HCT116 (cell line): ENCODE measurements around the gene TOMM40.
"Not testable (repeated sequence)": the region's sequence is repeated elsewhere in the genome, so short reads cannot be mapped to it uniquely, and the experiment has no call there.

Source experiments
- EZH2 ChIP-seq: fragments of 200-600 bp; sonication (generic); IDR thresholded peaks from 2 replicates; pipeline ENCODE4 v1.6.1; 2017; ENCODE audit warnings: antibody characterized with exemption, mixed run types
- FOSL1 ChIP-seq: IDR thresholded peaks from 2 replicates; pipeline ENCODE4 v1.6.1; 2012; ENCODE audit warnings: low read depth
- TF ChIP-seq, protein P1 (sequence below), 3 experiments: fragments of 200-600 bp in 1 of 3; sonication (generic) in 1 of 3; IDR thresholded peaks in 2 of 3; conservative IDR thresholded peaks in 1 of 3; 2 replicates each; pipeline ENCODE4 v1.5.1; 2012 to 2017; ENCODE audit warnings: low read depth in 2 of 3, low read length in 2 of 3, antibody characterized with exemption in 1 of 3, borderline replicate concordance in 1 of 3, control low read depth in 1 of 3, mild to moderate bottlenecking in 1 of 3, mixed read lengths in 1 of 3, mixed run types in 1 of 3, moderate library complexity in 1 of 3; ENCODE audit not compliant: insufficient read depth in 1 of 3

DNA sequence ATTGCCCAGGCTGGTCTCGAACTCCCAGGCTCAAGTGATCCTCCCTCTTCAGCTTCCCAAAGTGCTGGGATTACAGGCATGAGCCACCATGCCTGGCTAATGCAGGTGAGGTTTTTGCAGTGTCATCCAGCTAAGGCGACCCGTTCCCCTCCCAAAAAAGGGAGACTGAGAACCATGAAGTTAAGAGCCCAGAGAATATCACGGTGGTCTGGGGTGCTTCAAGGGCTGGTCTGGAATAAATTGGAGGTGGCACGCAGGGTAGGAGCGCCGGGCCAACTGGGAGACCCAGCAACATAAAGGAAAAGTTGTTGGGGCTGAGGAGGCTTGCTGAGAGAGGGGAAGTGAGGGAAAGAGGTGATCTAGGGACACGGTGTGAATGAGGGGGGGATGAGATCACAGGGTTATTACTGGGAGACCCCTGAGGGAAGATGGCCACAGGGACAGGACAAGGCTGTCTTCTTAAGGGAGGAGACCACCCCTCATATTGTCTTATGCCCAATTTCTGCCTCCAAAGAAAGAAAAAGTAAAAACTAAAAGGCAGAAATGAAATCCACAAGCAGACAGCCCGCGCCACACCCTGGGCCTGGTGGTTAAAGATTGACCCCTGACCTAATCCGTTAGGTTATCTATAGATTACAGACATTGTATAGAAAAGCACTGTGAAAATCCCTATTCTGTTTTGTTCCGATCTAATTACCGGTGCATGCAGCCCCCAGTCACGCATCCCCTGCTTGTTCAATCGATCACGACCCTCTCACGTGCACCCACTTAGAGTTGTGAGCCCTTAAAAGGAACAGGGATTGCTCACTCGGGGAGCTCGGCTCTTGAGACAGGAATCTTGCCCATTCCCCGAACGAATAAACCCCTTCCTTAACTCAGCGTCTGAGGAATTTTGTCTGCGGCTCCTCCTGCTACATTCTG lies 22.7 kb downstream of the TOMM40 start:
- TF ChIP-seq, protein P1, sequence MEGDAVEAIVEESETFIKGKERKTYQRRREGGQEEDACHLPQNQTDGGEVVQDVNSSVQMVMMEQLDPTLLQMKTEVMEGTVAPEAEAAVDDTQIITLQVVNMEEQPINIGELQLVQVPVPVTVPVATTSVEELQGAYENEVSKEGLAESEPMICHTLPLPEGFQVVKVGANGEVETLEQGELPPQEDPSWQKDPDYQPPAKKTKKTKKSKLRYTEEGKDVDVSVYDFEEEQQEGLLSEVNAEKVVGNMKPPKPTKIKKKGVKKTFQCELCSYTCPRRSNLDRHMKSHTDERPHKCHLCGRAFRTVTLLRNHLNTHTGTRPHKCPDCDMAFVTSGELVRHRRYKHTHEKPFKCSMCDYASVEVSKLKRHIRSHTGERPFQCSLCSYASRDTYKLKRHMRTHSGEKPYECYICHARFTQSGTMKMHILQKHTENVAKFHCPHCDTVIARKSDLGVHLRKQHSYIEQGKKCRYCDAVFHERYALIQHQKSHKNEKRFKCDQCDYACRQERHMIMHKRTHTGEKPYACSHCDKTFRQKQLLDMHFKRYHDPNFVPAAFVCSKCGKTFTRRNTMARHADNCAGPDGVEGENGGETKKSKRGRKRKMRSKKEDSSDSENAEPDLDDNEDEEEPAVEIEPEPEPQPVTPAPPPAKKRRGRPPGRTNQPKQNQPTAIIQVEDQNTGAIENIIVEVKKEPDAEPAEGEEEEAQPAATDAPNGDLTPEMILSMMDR (IDR thresholded peaks at IDR 0.05 in 2 of 3, conservative IDR thresholded peaks at IDR 0.05 in 1 of 3; ENCODE audit: borderline replicate concordance in 1 of 3, insufficient read depth in 1 of 3, low read depth in 2 of 3, low read length in 2 of 3), result not testable (repeated sequence)
- TF ChIP-seq EZH2, FOSL1: not testable (repeated sequence)
